GM23338 (cell line): ENCODE results near the gene ZBTB8B. TPM values are rescaled to one million over a fixed set of nuclear protein-coding genes. Genes with fewer than 3 reads are reported as not detected.

ENCODE experiments used
- ATAC-seq: fragments of 200-7000 bp; cut with Tn5 transposase; 3 replicates; pipeline ENCODE4 v1.9.1; 2020
- DNase-seq: peaks from one replicate; pipeline ENCODE4 v3.0.0-alpha.2; 2015; ENCODE audit warnings: low spot score
- H2AFZ ChIP-seq: fragments of 200-600 bp; sonication (generic); 2 replicates; pipeline ENCODE4 v1.8.0; 2016; ENCODE audit warnings: antibody characterized with exemption, mild to moderate bottlenecking, moderate library complexity
- H3F3A ChIP-seq: fragments of 200-600 bp; sonication (generic); replicated peaks from 2 replicates; pipeline ENCODE4 v1.8.0; 2017; ENCODE audit warnings: antibody characterized with exemption, mixed run types, low read depth
- H3K27ac ChIP-seq: fragments of 200-600 bp; sonication (generic); 2 replicates; pipeline ENCODE4 v1.6.1; 2016; ENCODE audit warnings: low read depth
- H3K27me3 ChIP-seq: fragments of 200-600 bp; sonication (generic); 2 replicates; pipeline ENCODE4 v1.8.0; 2016; ENCODE audit warnings: mild to moderate bottlenecking, mixed run types, moderate library complexity; ENCODE audit not compliant: insufficient read depth
- H3K36me3 ChIP-seq: fragments of 200-600 bp; sonication (generic); 2 replicates; pipeline ENCODE4 v1.8.0; 2016; ENCODE audit warnings: mild to moderate bottlenecking; ENCODE audit not compliant: insufficient read depth
- H3K4me1 ChIP-seq: fragments of 200-600 bp; sonication (generic); 2 replicates; pipeline ENCODE4 v1.8.0; 2016; ENCODE audit warnings: mild to moderate bottlenecking, moderate library complexity; ENCODE audit not compliant: insufficient read depth
- H3K4me2 ChIP-seq: fragments of 200-600 bp; sonication (generic); 2 replicates; pipeline ENCODE4 v1.7.1; 2017; ENCODE audit warnings: mixed run types
- H3K4me3 ChIP-seq: fragments of 200-600 bp; sonication (generic); 2 replicates; pipeline ENCODE4 v1.6.1; 2016; ENCODE audit warnings: mixed run types
- H3K79me2 ChIP-seq: fragments of 200-600 bp; sonication (generic); replicated peaks from 2 replicates; pipeline ENCODE4 v1.8.0; 2017; ENCODE audit warnings: mild to moderate bottlenecking; ENCODE audit not compliant: insufficient read depth
- H3K9me2 ChIP-seq: fragments of 200-600 bp; sonication (generic); 2 replicates; pipeline ENCODE4 v1.8.0; 2017; ENCODE audit not compliant: insufficient read depth
- H4K20me1 ChIP-seq: fragments of 200-600 bp; sonication (generic); replicated peaks from 2 replicates; pipeline ENCODE4 v1.8.0; 2017; ENCODE audit warnings: mild to moderate bottlenecking; ENCODE audit not compliant: insufficient read depth
- H3K27ac Mint-ChIP-seq: 2 replicates; pipeline ENCODE4 v1.8.0; 2020; ENCODE audit warnings: inconsistent platforms, mild to moderate bottlenecking, moderate library complexity, mixed read lengths
- H3K27me3 Mint-ChIP-seq: 3 replicates; pipeline ENCODE4 v1.8.0; 2022; ENCODE audit warnings: low read depth, mild to moderate bottlenecking, moderate library complexity, mixed read lengths, inconsistent platforms; ENCODE audit not compliant: insufficient read depth, poor library complexity
- H3K36me3 Mint-ChIP-seq: 3 replicates; pipeline ENCODE4 v1.8.0; 2021; ENCODE audit warnings: low read depth, mild to moderate bottlenecking, inconsistent platforms, moderate library complexity, mixed read lengths
- H3K4me1 Mint-ChIP-seq: 3 replicates; pipeline ENCODE4 v1.8.0; 2020; ENCODE audit warnings: mild to moderate bottlenecking, inconsistent platforms, mixed read lengths
- H3K4me3 Mint-ChIP-seq: 3 replicates; pipeline ENCODE4 v1.8.0; 2021; ENCODE audit warnings: moderate library complexity, mild to moderate bottlenecking, inconsistent platforms, mixed read lengths
- H3K9me3 Mint-ChIP-seq: 3 replicates; pipeline ENCODE4 v1.8.0; 2020; ENCODE audit warnings: moderate library complexity, mild to moderate bottlenecking, inconsistent platforms, mixed read lengths
- EZH2 ChIP-seq: fragments of 200-600 bp; sonication (generic); IDR thresholded peaks from one replicate; pipeline ENCODE4 v1.8.0; 2017; ENCODE audit warnings: antibody characterized with exemption, mild to moderate bottlenecking, low read depth; ENCODE audit not compliant: unreplicated experiment
- EZH2phosphoT487 ChIP-seq: fragments of 200-600 bp; sonication (generic); IDR thresholded peaks from one replicate; pipeline ENCODE4 v1.8.1; 2018; ENCODE audit warnings: antibody characterized with exemption; ENCODE audit not compliant: unreplicated experiment
- JUNB ChIP-seq: IDR thresholded peaks from one replicate; pipeline ENCODE4 v1.6.1; 2016; ENCODE audit warnings: antibody characterized with exemption; ENCODE audit not compliant: unreplicated experiment
- NANOG ChIP-seq: IDR thresholded peaks from 2 replicates; pipeline ENCODE4 v1.6.1; 2016; ENCODE audit warnings: antibody characterized with exemption, borderline replicate concordance
- STAT1 ChIP-seq: IDR thresholded peaks from one replicate; pipeline ENCODE4 v1.6.1; 2016; ENCODE audit warnings: antibody characterized with exemption; ENCODE audit not compliant: unreplicated experiment
- ZNF331 ChIP-seq: fragments of 250-450 bp; sonication (Bioruptor Pico); IDR thresholded peaks from 2 replicates; pipeline ENCODE4 v1.5.0; 2020; ENCODE audit warnings: low read depth, mild to moderate bottlenecking, moderate library complexity
- ZNF462 ChIP-seq: fragments of 250-450 bp; sonication (Bioruptor Pico); IDR thresholded peaks from 2 replicates; pipeline ENCODE4 v1.5.0; 2020; ENCODE audit warnings: mild to moderate bottlenecking, moderate library complexity
- polyA plus RNA-seq: library from polyadenylated mRNA; unstranded; fragments of >200 nt; fragmentation: Nextera tagmentation; extraction: Ambion mirVana; gene quantifications from 2 replicates; pipeline ENCODE4 v1.2.1, GENCODE V29; 2016
- total RNA-seq: library from RNA; depleted of rRNA; stranded (reverse); fragments of >200 nt; shearing (Covaris generic); gene quantifications from 2 replicates; pipeline ENCODE4 v1.2.3, GENCODE V29; 2014

The ZBTB8B gene
- total and polyA plus RNA-seq, 2 experiments from 2014 or later, result 0.95 to 4.2 TPM

GRCh38 chr1:32508761-32509160 lies 43.9 kb downstream of the ZBTB8B start (continued):
- TF ChIP-seq ZNF462 (CRISPR knock-in tag), result no peak

GRCh38 chr1:32509939-32510338 lies 45.1 kb downstream of the ZBTB8B start:
- Histone ChIP-seq H3K79me2 (no peaks in the 10 kb centered on the region), H2AFZ (no peak overlapping the region), H3K4me1 (no peaks in the 10 kb centered on the region), H3K4me3 (no peak overlapping the region), H3K27me3 (no peaks in the 10 kb centered on the region), H3F3A (no peaks in the 10 kb centered on the region), H4K20me1 (no peaks in the 10 kb centered on the region), H3K27ac (no peak overlapping the region), H3K9me2 (no peaks in the 10 kb centered on the region), H3K36me3 (no peaks in the 10 kb centered on the region), H3K4me2 (no peak overlapping the region)
- no peak overlapping the region for H3K27ac Mint-ChIP-seq
- H3K9me3 Mint-ChIP-seq, result no peaks in the 10 kb centered on the region
- peaks cover 8% of the 10 kb centered on the region for H3K27me3 Mint-ChIP-seq
- H3K4me1 Mint-ChIP-seq, result no peaks in the 10 kb centered on the region
- DNase-seq (no peak), ATAC-seq (no peak)
- 0 out of 3 replicates have a peak, but pooled peaks cover under 1% of the 10 kb centered on the region for H3K36me3 Mint-ChIP-seq
- H3K4me3 Mint-ChIP-seq, result no peak overlapping the region
- TF ChIP-seq EZH2phosphoT487, result no peak
- no peak for TF ChIP-seq JUNB
- TF ChIP-seq NANOG, result no peak
- TF ChIP-seq ZNF331, result no peak
- no peak for TF ChIP-seq EZH2
- no peak for TF ChIP-seq ZNF462 (CRISPR knock-in tag)
- no peak for TF ChIP-seq STAT1
